SU-DHL-6 (cell line): ENCODE measurements around the gene CLCF1.

Source experiments
- H2AFZ ChIP-seq: fragments of 200-600 bp; sonication (generic); 2 replicates; pipeline ENCODE4 v1.6.1; 2014; ENCODE audit warnings: low read depth, mild to moderate bottlenecking, moderate library complexity, mixed read lengths, antibody characterized with exemption, low read length; ENCODE audit not compliant: severe bottlenecking
- H3F3A ChIP-seq: fragments of 200-600 bp; shearing (Covaris generic); 2 replicates; pipeline ENCODE4 v1.6.0; 2016; ENCODE audit warnings: antibody characterized with exemption, mild to moderate bottlenecking; ENCODE audit not compliant: insufficient read depth
- H3K27ac ChIP-seq: fragments of 200-600 bp; sonication (generic); 2 replicates; pipeline ENCODE4 v1.5.1; 2016; ENCODE audit warnings: low read depth, mild to moderate bottlenecking, low read length, moderate library complexity, mixed read lengths
- H3K27me3 ChIP-seq: fragments of 200-600 bp; sonication (generic), shearing (Covaris generic); 2 replicates; pipeline ENCODE4 v1.6.0; 2014; ENCODE audit warnings: mild to moderate bottlenecking, low read length
- H3K36me3 ChIP-seq: fragments of 200-600 bp; sonication (generic); 2 replicates; pipeline ENCODE4 v1.6.1; 2014; ENCODE audit warnings: mild to moderate bottlenecking, low read length, mixed read lengths
- H3K4me2 ChIP-seq: fragments of 300-600, 200-600 bp; shearing (Covaris generic), sonication (generic); 2 replicates; pipeline ENCODE4 v1.6.0; 2014; ENCODE audit warnings: low read length, low read depth, mild to moderate bottlenecking; ENCODE audit not compliant: poor library complexity, severe bottlenecking
- H3K4me3 ChIP-seq: fragments of 200-600 bp; sonication (generic); 2 replicates; pipeline ENCODE4 v1.5.1; 2014; ENCODE audit warnings: antibody characterized with exemption, low read length, mild to moderate bottlenecking, mixed read lengths; ENCODE audit not compliant: insufficient read depth, poor library complexity, severe bottlenecking
- H3K79me2 ChIP-seq: fragments of 200-600 bp; sonication (generic); 2 replicates; pipeline ENCODE4 v1.6.1; 2014; ENCODE audit warnings: mild to moderate bottlenecking, low read length, moderate library complexity; ENCODE audit not compliant: insufficient read depth
- H3K9ac ChIP-seq: fragments of 200-600 bp; sonication (generic); 2 replicates; pipeline ENCODE4 v1.7.0; 2014; ENCODE audit warnings: mild to moderate bottlenecking, low read length
- H3K9me2 ChIP-seq: fragments of 200-600 bp; sonication (generic); replicated peaks from 2 replicates; pipeline ENCODE4 v1.6.1; 2014; ENCODE audit warnings: low read length; ENCODE audit not compliant: insufficient read depth
- H3K9me3 ChIP-seq: fragments of 200-600 bp; sonication (generic); 2 replicates; pipeline ENCODE4 v1.6.1; 2014; ENCODE audit warnings: low read length, mixed read lengths; ENCODE audit not compliant: insufficient read depth
- H4K20me1 ChIP-seq: fragments of 200-600 bp; sonication (generic); 2 replicates; pipeline ENCODE4 v1.6.1; 2014; ENCODE audit warnings: low read depth, mild to moderate bottlenecking, antibody characterized with exemption, low read length, moderate library complexity, mixed read lengths
- CTCF ChIP-seq: fragments of 200-600 bp; sonication (generic); IDR thresholded peaks from one replicate; pipeline ENCODE4 v1.5.1; 2017; ENCODE audit warnings: antibody characterized with exemption, mild to moderate bottlenecking, low read length, moderate library complexity; ENCODE audit not compliant: insufficient read depth, poor library complexity, severe bottlenecking
- EZH2phosphoT487 ChIP-seq: fragments of 200-600 bp; sonication (generic), shearing (Covaris generic); conservative IDR thresholded peaks from 2 replicates; pipeline ENCODE4 v1.6.1; 2018; ENCODE audit warnings: mild to moderate bottlenecking, antibody characterized with exemption, low read length, moderate library complexity, mixed read lengths

CLCF1 gene

GRCh38 chr11:67372993-67373647 lies at the start of gene CLCF1:
CLCF1 (minus strand) TSS chr11:67373598; CDS start chr11:67373539, 59 bp downstream.
- Histone ChIP-seq H3K4me2 (peak within 1 kb of the TSS; percentile 62), H3K36me3 (no peaks in the 10 kb centered on the region), H2AFZ (peak within 1 kb of the TSS; percentile 68), H4K20me1 (no peaks in the 10 kb centered on the region), H3K9me3 (no peaks in the 10 kb centered on the region), H3K27ac (no peak within 1 kb of the TSS), H3K9me2 (no peaks in the 10 kb centered on the region), H3K79me2 (no peaks in the 10 kb centered on the region), H3K9ac (peak within 1 kb of the TSS; percentile 60), H3F3A (no peaks in the 10 kb centered on the region), H3K4me3 (peak within 1 kb of the TSS; percentile 55), H3K27me3 (no peaks in the 10 kb centered on the region)
- TF ChIP-seq CTCF, result no peak
- TF ChIP-seq EZH2phosphoT487, result no peak

- TF ChIP-seq EZH2phosphoT487 (no peak), CTCF (no peak)
- no peaks in the 10 kb centered on the region for H3K9me2 ChIP-seq
- no peak overlapping the region for H3K9ac ChIP-seq
- no peaks in the 10 kb centered on the region for H3K79me2 ChIP-seq
- H4K20me1 ChIP-seq, result no peaks in the 10 kb centered on the region
- no peaks in the 10 kb centered on the region for H3K36me3 ChIP-seq
- no peaks in the 10 kb centered on the region for H3F3A ChIP-seq
- H3K27me3 ChIP-seq, result no peaks in the 10 kb centered on the region
- no peak overlapping the region for H3K4me3 ChIP-seq
- no peaks in the 10 kb centered on the region for H3K9me3 ChIP-seq
- no peak overlapping the region for H3K4me2 ChIP-seq
- no peak overlapping the region for H2AFZ ChIP-seq
- H3K27ac ChIP-seq, result no peak overlapping the region
Measured at GRCh38 chr11:67422891-67423290, 49.5 kb upstream of the CLCF1 start.

- H3K9ac ChIP-seq, result peak overlapping the region; percentile 22; the same call in 1 of the 2 replicates
- H4K20me1 ChIP-seq, result no peaks in the 10 kb centered on the region
Measured at GRCh38 chr11:67421430-67422031, 48.1 kb upstream of the CLCF1 start.

More at GRCh38 chr11:67421430-67422031, 48.1 kb upstream of the CLCF1 start:
- peak overlapping the region; percentile 71 for H2AFZ ChIP-seq
- peak overlapping the region; percentile 48 for H3K4me2 ChIP-seq
- no peaks in the 10 kb centered on the region for H3K9me2 ChIP-seq
- no peaks in the 10 kb centered on the region for H3K27me3 ChIP-seq
- H3K36me3 ChIP-seq, result no peaks in the 10 kb centered on the region
- H3F3A ChIP-seq, result no peaks in the 10 kb centered on the region
- no peak overlapping the region for H3K27ac ChIP-seq
- H3K4me3 ChIP-seq, result no peak overlapping the region
- no peak for TF ChIP-seq EZH2phosphoT487
- no peak for TF ChIP-seq CTCF
- H3K9me3 ChIP-seq, result no peaks in the 10 kb centered on the region
- no peaks in the 10 kb centered on the region for H3K79me2 ChIP-seq
